ENCODE results near the gene CPNE1. TPM values are rescaled to one million over a fixed set of nuclear protein-coding genes. Genes with fewer than 3 reads are reported as not detected.

CPNE1 gene
- polyA plus RNA-seq, 3 donors, result 153 to 210 (median 167) TPM

- H3K9me3 Mint-ChIP-seq, result peaks cover 0 to 9% (median 2%) of the 10 kb centered on the region in 7 donors
- H3K27me3 Mint-ChIP-seq (ENCODE audit: low read depth in 3 of 3), result peaks cover 50 to 56% (median 53%) of the 10 kb centered on the region in 3 donors
- H4K20me1 ChIP-seq (ENCODE audit: insufficient read depth, low read length), result no peaks in the 10 kb centered on the region
- peaks cover 16 to 17% of the 10 kb centered on the region in 2 donors for H3K4me1 ChIP-seq (ENCODE audit: control insufficient read depth in 1 of 2, insufficient read depth in 2 of 2, low read length in 2 of 2)
- H3K27ac Mint-ChIP-seq, result peak overlapping the region in 1 of 7 donors; percentile 76
- TF ChIP-seq CTCF (IDR thresholded peaks at IDR 0.05), result no peak
- H3K4me3 Mint-ChIP-seq, result peak overlapping the region; percentile 76 to 94
- DNase-seq, result no peak
- no peaks in the 10 kb centered on the region for H3K9me3 ChIP-seq (replicated peaks in 1 of 2; ENCODE audit: control insufficient read depth in 1 of 2, insufficient read depth in 1 of 2, low read length in 2 of 2)
- 27% methylated on average over 23 of the region's 34 CpGs for WGBS (ENCODE audit: insufficient coverage)
- intact Hi-C loops (cut with micrococcal nuclease), result no loop called here
- H3K4me2 ChIP-seq (replicated peaks; ENCODE audit: extremely low read depth, low read length, poor library complexity, severe bottlenecking), result peak overlapping the region; percentile 75
- H3K27ac ChIP-seq (ENCODE audit: low read depth in 1 of 2, low read length in 2 of 2), result no peak overlapping the region
- peak overlapping the region; percentile 43 for H3K9ac ChIP-seq (ENCODE audit: insufficient read depth, low read length, poor library complexity, severe bottlenecking)
- H3K4me3 ChIP-seq (replicated peaks in 1 of 3; ENCODE audit: low read depth in 2 of 3, low read length in 3 of 3), result peak overlapping the region in 2 of 3 experiments; percentile 26 to 66
- H3K36me3 ChIP-seq (replicated peaks in 1 of 2; ENCODE audit: control insufficient read depth in 1 of 2, insufficient read depth in 2 of 2, low read length in 2 of 2), result no peaks in the 10 kb centered on the region
- H3K27me3 ChIP-seq (ENCODE audit: control insufficient read depth in 2 of 2, insufficient read depth in 2 of 2, low read length in 2 of 2), result peaks cover 8 to 34% of the 10 kb centered on the region in 2 donors
- H3K36me3 Mint-ChIP-seq, result peaks cover 0 to 5% of the 10 kb centered on the region in 2 donors
- H2AFZ ChIP-seq (ENCODE audit: insufficient read depth, low read depth, low read length, poor library complexity, severe bottlenecking), result peak overlapping the region; percentile 79
- peaks cover 14% of the 10 kb centered on the region for H3K4me1 Mint-ChIP-seq
- no peaks in the 10 kb centered on the region for H3K79me2 ChIP-seq (ENCODE audit: insufficient read depth, low read length)
Measured at GRCh38 chr20:35600176-35600992, 64.3 kb downstream of the CPNE1 start.

GRCh38 chr20:35599776-35600120 is 65.0 kb downstream of the CPNE1 start:
- no peaks in the 10 kb centered on the region for H3K79me2 ChIP-seq (ENCODE audit: insufficient read depth, low read length)
- peaks cover 0 to 9% (median 2%) of the 10 kb centered on the region in 7 donors for H3K9me3 Mint-ChIP-seq
- DNase-seq, result no peak
- no peaks in the 10 kb centered on the region for H3K9me3 ChIP-seq (replicated peaks in 1 of 2; ENCODE audit: control insufficient read depth in 1 of 2, insufficient read depth in 1 of 2, low read length in 2 of 2)
- no peak overlapping the region for H3K4me3 ChIP-seq (replicated peaks in 1 of 3; ENCODE audit: low read depth in 2 of 3, low read length in 3 of 3)
- H3K4me1 ChIP-seq (ENCODE audit: control insufficient read depth in 1 of 2, insufficient read depth in 2 of 2, low read length in 2 of 2), result peaks cover 16 to 17% of the 10 kb centered on the region in 2 donors
- peaks cover 8 to 34% of the 10 kb centered on the region in 2 donors for H3K27me3 ChIP-seq (ENCODE audit: control insufficient read depth in 2 of 2, insufficient read depth in 2 of 2, low read length in 2 of 2)
- WGBS (ENCODE audit: insufficient coverage), result 87% methylated on average over 9 of the region's 9 CpGs
- no peak overlapping the region for H3K4me2 ChIP-seq (replicated peaks; ENCODE audit: extremely low read depth, low read length, poor library complexity, severe bottlenecking)
- H3K36me3 Mint-ChIP-seq, result peaks cover 0 to 5% of the 10 kb centered on the region in 2 donors
- peak overlapping the region in 1 of 7 donors; percentile 76 for H3K27ac Mint-ChIP-seq
- no peak overlapping the region for H3K27ac ChIP-seq (ENCODE audit: low read depth in 1 of 2, low read length in 2 of 2)
- peaks cover 51 to 56% (median 53%) of the 10 kb centered on the region in 3 donors for H3K27me3 Mint-ChIP-seq (ENCODE audit: low read depth in 3 of 3)
- H3K4me1 Mint-ChIP-seq, result peaks cover 14% of the 10 kb centered on the region
- peak overlapping the region in 1 of 2 donors; percentile 60 for H3K4me3 Mint-ChIP-seq
- H3K9ac ChIP-seq (ENCODE audit: insufficient read depth, low read length, poor library complexity, severe bottlenecking), result no peak overlapping the region
- no peaks in the 10 kb centered on the region for H3K36me3 ChIP-seq (replicated peaks in 1 of 2; ENCODE audit: control insufficient read depth in 1 of 2, insufficient read depth in 2 of 2, low read length in 2 of 2)
- no peak overlapping the region for H2AFZ ChIP-seq (ENCODE audit: insufficient read depth, low read depth, low read length, poor library complexity, severe bottlenecking)
- TF ChIP-seq CTCF (IDR thresholded peaks at IDR 0.05), result no peak
- intact Hi-C loops (cut with micrococcal nuclease), result no loop called here
- no peaks in the 10 kb centered on the region for H4K20me1 ChIP-seq (ENCODE audit: insufficient read depth, low read length)
